ENCODE data around the gene METTL26. TPM values are rescaled to one million over a fixed set of nuclear protein-coding genes. Genes with fewer than 3 reads are reported as not detected.
A peak's percentile ranks its signal among the peaks of the same experiment; 100 is the strongest.

The METTL26 gene
- total and polyA plus RNA-seq, 9 of the 15 experiments (the other 6 are each of a cell fraction or from before 2014, with no cell fraction given), result 7.3 to 262 (median 80.9) TPM

GRCh38 chr16:667780-668518, 31.8 kb upstream of the METTL26 start, which contains the start of gene RHOT2 (continued):
- TF ChIP-seq CHD7 (IDR thresholded peaks at IDR 0.05; ENCODE audit: low read depth, low read length) (no peak), CLOCK (CRISPR knock-in tag; IDR thresholded peaks at IDR 0.05; ENCODE audit: borderline replicate concordance) (no peak), MXD1 (CRISPR knock-in tag; IDR thresholded peaks at IDR 0.05; ENCODE audit: borderline replicate concordance, poor library complexity, severe bottlenecking) (no peak), CTCF (IDR thresholded peaks at IDR 0.05 in 2 of 3, conservative IDR thresholded peaks at IDR 0.05 in 1 of 3; ENCODE audit: insufficient read depth in 2 of 3, low read depth in 1 of 3, low read length in 3 of 3) (peak; percentile 77 to 97 (median 91))
